ENCODE data around the gene LRRN4CL.
A peak's percentile ranks its signal among the peaks of the same experiment; 100 is the strongest.

The LRRN4CL gene

DNA sequence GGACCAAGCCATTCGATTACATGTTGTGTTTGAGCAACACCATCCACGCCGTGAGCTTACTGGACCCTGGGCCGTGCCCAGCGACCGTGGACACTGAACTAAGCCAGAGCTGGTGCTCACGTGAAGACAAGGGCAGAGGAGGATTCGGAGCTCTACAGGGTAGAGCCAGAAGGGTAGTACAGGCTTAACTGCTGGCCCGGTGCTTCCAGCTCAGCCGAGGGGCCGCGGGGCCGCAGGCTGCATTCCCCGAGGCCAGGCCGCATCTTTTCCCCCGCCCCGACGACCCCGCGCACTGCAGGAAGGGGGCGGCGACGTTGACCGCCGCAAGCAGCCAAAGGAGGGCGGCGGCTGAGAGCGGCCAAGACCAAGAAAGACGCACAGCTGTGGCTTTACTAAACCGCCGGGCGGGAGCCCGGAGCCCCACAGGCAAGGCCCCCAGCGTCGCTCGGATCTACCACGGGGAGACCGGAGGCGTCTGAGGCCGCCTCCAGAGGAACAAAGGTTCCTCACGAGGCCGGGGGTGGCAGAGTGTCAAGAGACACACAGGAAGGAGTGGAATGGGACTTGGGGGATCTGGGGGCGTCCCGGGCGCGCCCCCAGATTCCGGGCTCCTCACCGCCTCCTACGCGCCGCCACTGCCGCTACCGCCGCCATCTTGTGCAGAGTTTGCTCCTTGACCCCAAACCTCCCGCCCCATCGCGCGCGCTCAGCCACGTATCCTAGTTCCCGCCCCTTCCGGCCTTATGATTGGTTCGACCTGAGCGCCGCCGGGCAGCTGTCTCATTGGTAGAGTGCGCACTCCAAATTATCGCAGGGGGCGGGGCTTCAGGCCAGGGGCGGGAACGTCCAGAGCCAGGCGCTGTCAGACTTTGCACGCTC lies 43.1 kb downstream of the LRRN4CL start, which contains the start of gene GANAB:
Gene GANAB (minus strand): TSS at position 668 of the 879 bp plus-strand sequence. CDS start 14 bp downstream, at position 654.
- peak; percentile 98 for DNase-seq

DNA sequence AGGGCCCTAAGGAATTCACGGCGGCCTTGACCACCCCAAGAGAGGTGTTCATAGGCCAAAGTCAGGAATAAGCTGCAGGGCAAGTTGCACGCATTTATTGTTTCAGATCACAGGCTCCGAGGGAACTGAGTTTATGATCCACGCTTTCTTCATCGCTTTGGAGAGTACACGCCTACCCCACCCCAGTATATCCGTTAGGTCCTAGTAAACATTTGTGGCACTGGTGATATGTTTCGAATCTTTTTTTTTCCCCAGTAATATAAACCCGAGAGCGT lies 43.7 kb downstream of the LRRN4CL start:
- no peak for DNase-seq

DNA sequence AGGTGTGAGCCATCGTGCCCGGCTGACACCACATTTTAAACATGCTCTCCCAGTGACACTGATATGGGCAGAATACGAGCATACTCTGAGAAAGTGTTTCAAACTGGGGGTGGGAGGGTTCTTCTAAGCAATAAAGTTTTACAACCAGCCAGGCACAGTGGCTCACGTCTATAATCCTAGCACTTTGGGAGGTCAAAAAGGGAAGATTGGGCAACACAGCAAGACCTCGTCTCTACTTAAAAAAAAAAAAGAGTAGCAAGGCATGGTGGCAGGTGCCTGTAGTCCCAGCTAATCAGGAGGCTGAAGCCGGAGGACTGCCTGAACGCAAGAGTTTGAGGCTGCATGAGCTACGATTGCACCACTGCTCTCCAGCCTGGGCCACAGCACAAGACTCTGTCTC lies 45.1 kb downstream of the LRRN4CL start:
- no peak for DNase-seq

Measured in midbrain (tissue), 1 donor.